Astrocyte (in vitro differentiated cells and primary cell): Measurements from ENCODE around the gene TBC1D8.

Experiments
- EZH2 ChIP-seq: IDR thresholded peaks from 2 replicates; pipeline ENCODE4 v1.6.1; 2012; ENCODE audit warnings: mild to moderate bottlenecking, low read length, inconsistent platforms; ENCODE audit not compliant: insufficient read depth
- TF ChIP-seq, protein P1 (sequence below): IDR thresholded peaks from 2 replicates; pipeline ENCODE4 v1.5.1; 2011; ENCODE audit warnings: low read depth, mild to moderate bottlenecking, inconsistent platforms, low read length, moderate library complexity; ENCODE audit not compliant: insufficient read depth

DNA sequence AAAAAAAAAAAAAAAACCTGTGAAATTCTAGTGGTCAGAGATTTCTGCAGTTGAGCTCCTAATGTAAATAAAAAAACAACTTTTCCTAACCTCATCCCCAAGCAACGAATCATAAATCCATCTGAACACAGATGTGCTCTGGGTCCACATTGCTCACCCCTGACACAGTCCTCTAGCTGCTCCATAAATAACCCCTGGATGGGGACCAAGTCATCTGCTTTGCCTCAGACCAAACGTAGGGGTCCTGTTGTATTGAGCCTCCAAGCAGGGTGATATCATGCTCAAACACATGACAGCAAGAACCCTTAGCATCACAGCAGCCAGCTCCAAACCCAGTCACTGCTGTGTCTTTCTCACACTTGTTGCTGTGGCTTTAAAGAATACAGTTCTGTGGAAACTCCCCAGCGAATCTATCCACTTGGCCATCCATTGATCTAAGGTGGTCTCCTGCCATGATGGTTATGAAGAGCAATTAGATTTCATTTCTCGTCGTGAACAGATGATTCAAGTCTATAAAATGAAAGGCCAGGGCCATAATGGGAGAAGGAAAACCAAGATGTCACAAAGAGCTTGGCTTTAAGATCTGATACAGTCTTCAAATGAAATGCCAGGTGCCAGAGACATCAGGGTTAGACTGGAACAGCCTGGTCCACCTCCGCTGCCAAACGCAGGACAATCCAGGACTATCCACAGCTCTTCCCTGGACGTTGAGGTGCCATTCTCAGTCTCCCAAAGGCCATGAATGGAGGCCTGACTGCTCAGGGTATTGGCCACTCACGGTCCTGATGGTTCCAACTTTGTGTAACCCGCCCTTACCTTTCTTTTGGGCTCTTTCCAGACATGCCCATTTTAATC, 39.0 kb downstream of the TBC1D8 start:
- TF ChIP-seq EZH2: no peak
- TF ChIP-seq, protein P1, sequence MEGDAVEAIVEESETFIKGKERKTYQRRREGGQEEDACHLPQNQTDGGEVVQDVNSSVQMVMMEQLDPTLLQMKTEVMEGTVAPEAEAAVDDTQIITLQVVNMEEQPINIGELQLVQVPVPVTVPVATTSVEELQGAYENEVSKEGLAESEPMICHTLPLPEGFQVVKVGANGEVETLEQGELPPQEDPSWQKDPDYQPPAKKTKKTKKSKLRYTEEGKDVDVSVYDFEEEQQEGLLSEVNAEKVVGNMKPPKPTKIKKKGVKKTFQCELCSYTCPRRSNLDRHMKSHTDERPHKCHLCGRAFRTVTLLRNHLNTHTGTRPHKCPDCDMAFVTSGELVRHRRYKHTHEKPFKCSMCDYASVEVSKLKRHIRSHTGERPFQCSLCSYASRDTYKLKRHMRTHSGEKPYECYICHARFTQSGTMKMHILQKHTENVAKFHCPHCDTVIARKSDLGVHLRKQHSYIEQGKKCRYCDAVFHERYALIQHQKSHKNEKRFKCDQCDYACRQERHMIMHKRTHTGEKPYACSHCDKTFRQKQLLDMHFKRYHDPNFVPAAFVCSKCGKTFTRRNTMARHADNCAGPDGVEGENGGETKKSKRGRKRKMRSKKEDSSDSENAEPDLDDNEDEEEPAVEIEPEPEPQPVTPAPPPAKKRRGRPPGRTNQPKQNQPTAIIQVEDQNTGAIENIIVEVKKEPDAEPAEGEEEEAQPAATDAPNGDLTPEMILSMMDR: no peak
